ENCODE results near the gene JADE2. TPM values are rescaled to one million over a fixed set of nuclear protein-coding genes. Genes with fewer than 3 reads are reported as not detected.

Gene JADE2
- 10 to 100 TPM in 1 of 2 donors, 1 to 10 TPM in 1; 5.7 to 11.4 TPM for total RNA-seq
- polyA plus RNA-seq = 1 to 10 TPM; 3.9 to 5.3 TPM

- WGBS = under 1% methylated on average over 57 of the region's 57 CpGs
- Histone ChIP-seq H3K27ac (ENCODE audit: low read depth in 1 of 2, low read length in 2 of 2) (peak within 1 kb of the TSS; percentile 98 to 99), H3K4me1 (ENCODE audit: control insufficient read depth in 4 of 4, insufficient read depth in 4 of 4, low read length in 3 of 4) (peaks cover 13 to 43% (median 34%) of the 10 kb centered on the region in 4 donors), H3K27me3 (ENCODE audit: control insufficient read depth in 4 of 4, insufficient read depth in 4 of 4, low read length in 3 of 4) (no peaks in the 10 kb centered on the region), H3K36me3 (ENCODE audit: control insufficient read depth in 4 of 4, insufficient read depth in 3 of 4, low read depth in 1 of 4, low read length in 3 of 4) (peaks cover 0 to 1% (median 0%) of the 10 kb centered on the region in 4 donors), H3K9ac (ENCODE audit: low read depth in 1 of 2, low read length in 2 of 2) (peak within 1 kb of the TSS; percentile 91 to 99), H3K9me3 (ENCODE audit: control insufficient read depth in 4 of 4, low read length in 3 of 4) (no peaks in the 10 kb centered on the region), H3K4me3 (ENCODE audit: low read depth in 1 of 3, low read length in 3 of 3) (peak within 1 kb of the TSS; percentile 84 to 89 (median 84))
- TF ChIP-seq RAD21 (IDR thresholded peaks at IDR 0.05) (no peak), REST (IDR thresholded peaks at IDR 0.05) (no peak), RXRA (IDR thresholded peaks at IDR 0.05) (no peak), MAX (IDR thresholded peaks at IDR 0.05) (no peak), TAF1 (conservative IDR thresholded peaks at IDR 0.05) (peak; percentile 36), YY1 (IDR thresholded peaks at IDR 0.05) (peak; percentile 87), GABPA (IDR thresholded peaks at IDR 0.05 in 1 of 2, conservative IDR thresholded peaks at IDR 0.05 in 1 of 2) (no peak), FOXA1 (IDR thresholded peaks at IDR 0.05) (no peak), HNF4A (conservative IDR thresholded peaks at IDR 0.05) (no peak), JUND (IDR thresholded peaks at IDR 0.05) (no peak), ZBTB33 (IDR thresholded peaks at IDR 0.05) (peak; percentile 39), SP1 (IDR thresholded peaks at IDR 0.05) (no peak)
- TF ChIP-seq, protein P1, sequence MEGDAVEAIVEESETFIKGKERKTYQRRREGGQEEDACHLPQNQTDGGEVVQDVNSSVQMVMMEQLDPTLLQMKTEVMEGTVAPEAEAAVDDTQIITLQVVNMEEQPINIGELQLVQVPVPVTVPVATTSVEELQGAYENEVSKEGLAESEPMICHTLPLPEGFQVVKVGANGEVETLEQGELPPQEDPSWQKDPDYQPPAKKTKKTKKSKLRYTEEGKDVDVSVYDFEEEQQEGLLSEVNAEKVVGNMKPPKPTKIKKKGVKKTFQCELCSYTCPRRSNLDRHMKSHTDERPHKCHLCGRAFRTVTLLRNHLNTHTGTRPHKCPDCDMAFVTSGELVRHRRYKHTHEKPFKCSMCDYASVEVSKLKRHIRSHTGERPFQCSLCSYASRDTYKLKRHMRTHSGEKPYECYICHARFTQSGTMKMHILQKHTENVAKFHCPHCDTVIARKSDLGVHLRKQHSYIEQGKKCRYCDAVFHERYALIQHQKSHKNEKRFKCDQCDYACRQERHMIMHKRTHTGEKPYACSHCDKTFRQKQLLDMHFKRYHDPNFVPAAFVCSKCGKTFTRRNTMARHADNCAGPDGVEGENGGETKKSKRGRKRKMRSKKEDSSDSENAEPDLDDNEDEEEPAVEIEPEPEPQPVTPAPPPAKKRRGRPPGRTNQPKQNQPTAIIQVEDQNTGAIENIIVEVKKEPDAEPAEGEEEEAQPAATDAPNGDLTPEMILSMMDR (IDR thresholded peaks at IDR 0.05; ENCODE audit: low read depth, low read length, missing input control) = no peak
- TF ChIP-seq, protein P2, sequence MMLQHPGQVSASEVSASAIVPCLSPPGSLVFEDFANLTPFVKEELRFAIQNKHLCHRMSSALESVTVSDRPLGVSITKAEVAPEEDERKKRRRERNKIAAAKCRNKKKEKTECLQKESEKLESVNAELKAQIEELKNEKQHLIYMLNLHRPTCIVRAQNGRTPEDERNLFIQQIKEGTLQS (IDR thresholded peaks at IDR 0.05) = no peak
- peak; percentile 62 for DNase-seq (ENCODE audit: low spot score)
These were observed at the start of gene JADE2 for GRCh38 chr5:134524826-134525682. Gene JADE2 (plus strand): TSS chr5:134525670. CDS start chr5:134535858, 10,188 bp downstream.

All from liver (tissue), 9 donors.